WTC11 (cell line): Measurements from ENCODE around the gene GALK1. TPM values are rescaled to one million over a fixed set of nuclear protein-coding genes. Genes with fewer than 3 reads are reported as not detected.
A peak's percentile ranks its signal among the peaks of the same experiment; 100 is the strongest.

Source experiments
- ATAC-seq: fragments of 200-7000 bp; cut with Tn5 transposase; 2 replicates; pipeline ENCODE4 v1.10.0; 2021; ENCODE audit warnings: mild to moderate bottlenecking, moderate library complexity
- CTCF ChIA-PET: fragments of 300-600 bp; sonication (Branson Sonifier 250); formaldehyde crosslinking; loops from one replicate; lab custom pipeline; 2021; ENCODE audit warnings: antibody characterized with exemption; lab: Charles Lee
- POLR2A ChIA-PET: fragments of 350-600 bp; sonication (Branson Sonifier 250); formaldehyde crosslinking; loops from one replicate; lab custom pipeline; 2021; ENCODE audit warnings: antibody characterized with exemption; lab: Charles Lee
- DNase-seq: peaks from one replicate; pipeline ENCODE4 v3.0.0; 2021; ENCODE audit warnings: low spot score
- H3K27ac Mint-ChIP-seq: 2 replicates; pipeline ENCODE4 v1.8.0; 2021; ENCODE audit warnings: mixed read lengths
- H3K27me3 Mint-ChIP-seq: 2 replicates; pipeline ENCODE4 v1.8.0; 2021; ENCODE audit warnings: low read depth, mild to moderate bottlenecking, moderate library complexity, mixed read lengths
- H3K36me3 Mint-ChIP-seq: 2 replicates; pipeline ENCODE4 v1.8.0; 2021; ENCODE audit warnings: mixed read lengths
- H3K4me1 Mint-ChIP-seq: 2 replicates; pipeline ENCODE4 v1.8.0; 2022; ENCODE audit warnings: mixed read lengths
- H3K4me3 Mint-ChIP-seq: 2 replicates; pipeline ENCODE4 v1.8.0; 2021; ENCODE audit warnings: mild to moderate bottlenecking, moderate library complexity, mixed read lengths
- H3K9me3 Mint-ChIP-seq: 2 replicates; pipeline ENCODE4 v1.8.0; 2021; ENCODE audit warnings: mixed read lengths
- ETV6 ChIP-seq: sonication (generic); formaldehyde crosslinking; IDR thresholded peaks from 2 replicates; pipeline ENCODE4 v1.8.1; 2022; ENCODE audit warnings: mild to moderate bottlenecking, missing genetic modification reagents
- GTF2I ChIP-seq: fragments of 250-450 bp; sonication (Bioruptor Pico); conservative IDR thresholded peaks from 2 replicates; pipeline ENCODE4 v1.4.0; 2021; ENCODE audit warnings: mild to moderate bottlenecking
- NR1H2 ChIP-seq: sonication (generic); formaldehyde crosslinking; IDR thresholded peaks from 2 replicates; pipeline ENCODE4 v1.9.0; 2021; ENCODE audit warnings: mild to moderate bottlenecking, moderate library complexity, missing genetic modification reagents
- TEAD1 ChIP-seq: sonication (generic); formaldehyde crosslinking; IDR thresholded peaks from 2 replicates; pipeline ENCODE4 v1.8.0; 2022; ENCODE audit warnings: mild to moderate bottlenecking, missing genetic modification reagents
- ZNF416 ChIP-seq: fragments of 250-450 bp; sonication (Bioruptor Pico); IDR thresholded peaks from 2 replicates; pipeline ENCODE4 v1.9.0; 2021; ENCODE audit warnings: mild to moderate bottlenecking, inconsistent platforms
- total RNA-seq: library from RNA; stranded (reverse); gene quantifications from 3 replicates; pipeline ENCODE4 v1.2.3, GENCODE V29; 2021
- TF ChIP-seq, protein P1 (sequence below): fragments of 250-450 bp; sonication (Bioruptor Pico); IDR thresholded peaks from 2 replicates; pipeline ENCODE4 v1.9.0; 2021; ENCODE audit warnings: mild to moderate bottlenecking, borderline replicate concordance
- TF ChIP-seq, protein P2 (sequence below): sonication (generic); formaldehyde crosslinking; IDR thresholded peaks from 2 replicates; pipeline ENCODE4 v1.8.1; 2023; ENCODE audit warnings: mild to moderate bottlenecking, moderate library complexity, missing genetic modification reagents
- TF ChIP-seq, protein P3 (sequence below): sonication (generic); formaldehyde crosslinking; IDR thresholded peaks from 2 replicates; pipeline ENCODE4 v1.8.0; 2022; ENCODE audit warnings: mild to moderate bottlenecking, missing genetic modification reagents
- TF ChIP-seq, protein P4 (sequence below): fragments of 250-450 bp; sonication (Bioruptor Pico); IDR thresholded peaks from 2 replicates; pipeline ENCODE4 v1.9.0; 2021; ENCODE audit warnings: mild to moderate bottlenecking
- TF ChIP-seq, protein P5 (sequence below): fragments of 250-450 bp; sonication (Bioruptor Pico); IDR thresholded peaks from 2 replicates; pipeline ENCODE4 v1.8.0; 2021; ENCODE audit warnings: mild to moderate bottlenecking

The GALK1 gene
- total RNA-seq, 1 experiment from 2014 or later: 42.2 TPM

DNA sequence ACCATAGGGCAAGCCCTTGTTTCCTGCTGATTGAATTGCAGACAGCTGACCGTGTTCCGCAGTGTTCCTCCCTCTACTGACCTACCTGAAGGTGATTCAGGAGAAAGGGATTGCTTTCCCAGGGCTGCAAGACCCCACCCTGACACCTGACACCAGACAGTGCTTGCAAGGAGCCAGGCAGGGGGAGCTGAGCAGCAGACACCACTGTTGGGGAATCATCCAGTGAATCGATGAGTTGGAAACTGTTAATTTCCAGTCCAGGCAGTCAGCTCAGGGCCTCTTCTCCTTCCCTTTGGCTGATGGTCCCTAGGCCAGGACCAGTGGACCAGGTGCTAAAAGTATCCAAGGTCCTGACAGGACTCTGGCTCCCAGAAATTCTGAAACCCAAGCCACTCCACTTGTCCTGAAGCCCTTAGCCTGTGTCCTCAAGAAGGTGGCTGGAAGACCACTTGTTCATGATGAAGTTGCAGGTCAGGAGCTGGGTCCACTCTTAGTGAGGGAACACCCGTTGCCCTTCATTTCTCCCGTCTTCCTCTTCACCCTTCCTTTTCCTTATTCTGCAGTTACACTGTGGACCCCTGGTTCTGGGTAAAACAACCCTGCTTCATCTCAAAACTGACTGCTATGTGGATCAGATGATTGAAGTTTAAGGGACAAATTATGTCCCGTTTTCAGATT, 10.1 kb upstream of the GALK1 start (continued):
- TF ChIP-seq, protein P1, sequence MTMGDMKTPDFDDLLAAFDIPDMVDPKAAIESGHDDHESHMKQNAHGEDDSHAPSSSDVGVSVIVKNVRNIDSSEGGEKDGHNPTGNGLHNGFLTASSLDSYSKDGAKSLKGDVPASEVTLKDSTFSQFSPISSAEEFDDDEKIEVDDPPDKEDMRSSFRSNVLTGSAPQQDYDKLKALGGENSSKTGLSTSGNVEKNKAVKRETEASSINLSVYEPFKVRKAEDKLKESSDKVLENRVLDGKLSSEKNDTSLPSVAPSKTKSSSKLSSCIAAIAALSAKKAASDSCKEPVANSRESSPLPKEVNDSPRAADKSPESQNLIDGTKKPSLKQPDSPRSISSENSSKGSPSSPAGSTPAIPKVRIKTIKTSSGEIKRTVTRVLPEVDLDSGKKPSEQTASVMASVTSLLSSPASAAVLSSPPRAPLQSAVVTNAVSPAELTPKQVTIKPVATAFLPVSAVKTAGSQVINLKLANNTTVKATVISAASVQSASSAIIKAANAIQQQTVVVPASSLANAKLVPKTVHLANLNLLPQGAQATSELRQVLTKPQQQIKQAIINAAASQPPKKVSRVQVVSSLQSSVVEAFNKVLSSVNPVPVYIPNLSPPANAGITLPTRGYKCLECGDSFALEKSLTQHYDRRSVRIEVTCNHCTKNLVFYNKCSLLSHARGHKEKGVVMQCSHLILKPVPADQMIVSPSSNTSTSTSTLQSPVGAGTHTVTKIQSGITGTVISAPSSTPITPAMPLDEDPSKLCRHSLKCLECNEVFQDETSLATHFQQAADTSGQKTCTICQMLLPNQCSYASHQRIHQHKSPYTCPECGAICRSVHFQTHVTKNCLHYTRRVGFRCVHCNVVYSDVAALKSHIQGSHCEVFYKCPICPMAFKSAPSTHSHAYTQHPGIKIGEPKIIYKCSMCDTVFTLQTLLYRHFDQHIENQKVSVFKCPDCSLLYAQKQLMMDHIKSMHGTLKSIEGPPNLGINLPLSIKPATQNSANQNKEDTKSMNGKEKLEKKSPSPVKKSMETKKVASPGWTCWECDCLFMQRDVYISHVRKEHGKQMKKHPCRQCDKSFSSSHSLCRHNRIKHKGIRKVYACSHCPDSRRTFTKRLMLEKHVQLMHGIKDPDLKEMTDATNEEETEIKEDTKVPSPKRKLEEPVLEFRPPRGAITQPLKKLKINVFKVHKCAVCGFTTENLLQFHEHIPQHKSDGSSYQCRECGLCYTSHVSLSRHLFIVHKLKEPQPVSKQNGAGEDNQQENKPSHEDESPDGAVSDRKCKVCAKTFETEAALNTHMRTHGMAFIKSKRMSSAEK: peak; percentile 82; the same call in 1 of the 2 replicates
- TF ChIP-seq ZNF416 (CRISPR knock-in tag) (peak; percentile 71; the same call in 1 of the 2 replicates), GTF2I (no peak)
- TF ChIP-seq, protein P2, sequence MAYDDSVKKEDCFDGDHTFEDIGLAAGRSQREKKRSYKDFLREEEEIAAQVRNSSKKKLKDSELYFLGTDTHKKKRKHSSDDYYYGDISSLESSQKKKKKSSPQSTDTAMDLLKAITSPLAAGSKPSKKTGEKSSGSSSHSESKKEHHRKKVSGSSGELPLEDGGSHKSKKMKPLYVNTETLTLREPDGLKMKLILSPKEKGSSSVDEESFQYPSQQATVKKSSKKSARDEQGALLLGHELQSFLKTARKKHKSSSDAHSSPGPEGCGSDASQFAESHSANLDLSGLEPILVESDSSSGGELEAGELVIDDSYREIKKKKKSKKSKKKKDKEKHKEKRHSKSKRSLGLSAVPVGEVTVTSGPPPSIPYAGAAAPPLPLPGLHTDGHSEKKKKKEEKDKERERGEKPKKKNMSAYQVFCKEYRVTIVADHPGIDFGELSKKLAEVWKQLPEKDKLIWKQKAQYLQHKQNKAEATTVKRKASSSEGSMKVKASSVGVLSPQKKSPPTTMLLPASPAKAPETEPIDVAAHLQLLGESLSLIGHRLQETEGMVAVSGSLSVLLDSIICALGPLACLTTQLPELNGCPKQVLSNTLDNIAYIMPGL: no peak
- TF ChIP-seq, protein P3, sequence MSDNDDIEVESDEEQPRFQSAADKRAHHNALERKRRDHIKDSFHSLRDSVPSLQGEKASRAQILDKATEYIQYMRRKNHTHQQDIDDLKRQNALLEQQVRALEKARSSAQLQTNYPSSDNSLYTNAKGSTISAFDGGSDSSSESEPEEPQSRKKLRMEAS: no peak

DNA sequence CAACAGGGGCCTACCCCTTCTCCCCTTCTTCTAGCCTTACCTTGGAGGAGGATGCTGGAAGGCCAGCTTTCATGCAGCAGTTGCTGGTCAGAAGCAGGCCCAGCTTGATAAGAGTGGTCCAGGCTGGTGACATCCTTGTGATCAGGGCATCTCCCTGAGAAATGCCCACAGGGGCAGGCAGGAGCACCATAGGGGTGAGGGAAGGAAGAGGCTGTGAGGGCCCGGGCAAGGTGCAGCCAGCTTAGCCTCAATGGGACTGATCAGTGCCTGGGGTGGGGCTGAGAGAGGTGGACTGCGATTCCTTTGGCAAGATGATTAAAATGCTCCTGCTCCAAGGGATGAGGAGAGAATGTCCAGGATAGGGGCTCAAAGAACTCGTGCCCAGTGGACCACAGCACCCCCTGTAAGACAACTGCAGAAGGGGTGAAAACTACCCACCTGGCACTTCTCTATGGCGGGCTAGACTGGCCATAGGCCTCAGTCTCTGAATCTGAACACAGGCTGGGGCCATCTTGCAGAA, 9.5 kb upstream of the GALK1 start:
- no peak overlapping the region for H3K4me3 Mint-ChIP-seq
- no peaks in the 10 kb centered on the region for H3K9me3 Mint-ChIP-seq
- TF ChIP-seq NR1H2 (CRISPR knock-in tag) (no peak), ETV6 (no peak)
- TF ChIP-seq, protein P4, sequence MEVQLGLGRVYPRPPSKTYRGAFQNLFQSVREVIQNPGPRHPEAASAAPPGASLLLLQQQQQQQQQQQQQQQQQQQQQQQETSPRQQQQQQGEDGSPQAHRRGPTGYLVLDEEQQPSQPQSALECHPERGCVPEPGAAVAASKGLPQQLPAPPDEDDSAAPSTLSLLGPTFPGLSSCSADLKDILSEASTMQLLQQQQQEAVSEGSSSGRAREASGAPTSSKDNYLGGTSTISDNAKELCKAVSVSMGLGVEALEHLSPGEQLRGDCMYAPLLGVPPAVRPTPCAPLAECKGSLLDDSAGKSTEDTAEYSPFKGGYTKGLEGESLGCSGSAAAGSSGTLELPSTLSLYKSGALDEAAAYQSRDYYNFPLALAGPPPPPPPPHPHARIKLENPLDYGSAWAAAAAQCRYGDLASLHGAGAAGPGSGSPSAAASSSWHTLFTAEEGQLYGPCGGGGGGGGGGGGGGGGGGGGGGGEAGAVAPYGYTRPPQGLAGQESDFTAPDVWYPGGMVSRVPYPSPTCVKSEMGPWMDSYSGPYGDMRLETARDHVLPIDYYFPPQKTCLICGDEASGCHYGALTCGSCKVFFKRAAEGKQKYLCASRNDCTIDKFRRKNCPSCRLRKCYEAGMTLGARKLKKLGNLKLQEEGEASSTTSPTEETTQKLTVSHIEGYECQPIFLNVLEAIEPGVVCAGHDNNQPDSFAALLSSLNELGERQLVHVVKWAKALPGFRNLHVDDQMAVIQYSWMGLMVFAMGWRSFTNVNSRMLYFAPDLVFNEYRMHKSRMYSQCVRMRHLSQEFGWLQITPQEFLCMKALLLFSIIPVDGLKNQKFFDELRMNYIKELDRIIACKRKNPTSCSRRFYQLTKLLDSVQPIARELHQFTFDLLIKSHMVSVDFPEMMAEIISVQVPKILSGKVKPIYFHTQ (CRISPR knock-in tag): no peak
- peaks cover 26% of the 10 kb centered on the region for H3K36me3 Mint-ChIP-seq
- ATAC-seq (no peak), DNase-seq (no peak)
- H3K4me1 Mint-ChIP-seq: peaks cover 39% of the 10 kb centered on the region
- peaks cover under 1% of the 10 kb centered on the region; the same call in 1 of the 2 replicates for H3K27me3 Mint-ChIP-seq
- CTCF ChIA-PET: interaction anchor here (0.6 to 7.8 kb wide), 11 partner anchors 9 to 58 kb away, joined by 3 to 72 read pairs (median 5); partner anchors contain the start of gene GALK1
- POLR2A ChIA-PET: interaction anchor here (0.6 to 4.0 kb wide), 6 partner anchors 9 to 856 kb away, joined by 3 to 22 read pairs (median 4); partner anchors contain the start of gene GALK1
- H3K27ac Mint-ChIP-seq: peak overlapping the region; percentile 76; the same call in 1 of the 2 replicates

DNA sequence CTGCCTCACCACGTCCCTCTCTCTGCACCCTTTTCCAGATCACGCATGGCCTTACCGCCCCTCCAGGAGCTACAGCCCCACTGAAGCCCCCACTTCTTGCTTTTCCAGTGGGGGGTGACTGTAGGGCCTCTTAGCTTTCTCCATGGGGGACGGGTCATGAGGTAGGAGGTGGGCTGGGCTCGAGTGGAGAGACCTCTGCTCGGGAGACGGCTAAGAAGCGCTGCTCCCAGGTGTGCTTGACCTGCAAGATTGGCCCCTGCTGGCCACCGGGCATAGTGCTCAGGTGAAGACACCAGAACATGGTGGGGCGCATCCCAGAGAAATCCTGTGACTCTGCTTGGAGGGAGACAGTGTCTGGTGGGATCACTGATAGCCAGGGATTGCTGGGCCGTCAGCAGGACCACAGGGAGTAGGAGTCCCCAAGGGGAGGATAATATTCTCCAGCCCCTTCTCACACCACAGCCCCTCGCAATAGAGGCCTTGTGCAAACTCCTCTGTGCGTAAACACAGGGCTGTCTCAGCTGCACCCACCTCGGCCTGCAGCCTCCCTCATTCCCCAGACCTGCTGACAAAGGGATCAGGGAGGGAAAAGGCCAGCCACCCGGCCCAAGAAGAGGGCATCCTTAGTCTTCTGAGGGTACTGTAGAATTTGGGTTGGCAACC, 8.9 kb upstream of the GALK1 start:
- POLR2A ChIA-PET: interaction anchor here (0.6 to 4.0 kb wide), 5 partner anchors 9 to 857 kb away, joined by 3 to 22 read pairs (median 4); partner anchors contain the start of gene GALK1

More for the DNA sequence above, 8.9 kb upstream of the GALK1 start:
- ATAC-seq (peak; percentile 63), DNase-seq (peak; percentile 69)
- Mint-ChIP-seq H3K4me3 (no peak overlapping the region), H3K36me3 (peaks cover 25% of the 10 kb centered on the region), H3K27me3 (no peaks in the 10 kb centered on the region), H3K27ac (no peak overlapping the region), H3K9me3 (no peaks in the 10 kb centered on the region), H3K4me1 (peaks cover 39% of the 10 kb centered on the region)
- CTCF ChIA-PET: interaction anchor here (0.6 to 7.8 kb wide), 12 partner anchors 9 to 173 kb away, joined by 3 to 72 read pairs (median 5); partner anchors contain the start of genes GALK1 and SMIM5
- TF ChIP-seq TEAD1 (CRISPR knock-in tag): no peak
- TF ChIP-seq, protein P5, sequence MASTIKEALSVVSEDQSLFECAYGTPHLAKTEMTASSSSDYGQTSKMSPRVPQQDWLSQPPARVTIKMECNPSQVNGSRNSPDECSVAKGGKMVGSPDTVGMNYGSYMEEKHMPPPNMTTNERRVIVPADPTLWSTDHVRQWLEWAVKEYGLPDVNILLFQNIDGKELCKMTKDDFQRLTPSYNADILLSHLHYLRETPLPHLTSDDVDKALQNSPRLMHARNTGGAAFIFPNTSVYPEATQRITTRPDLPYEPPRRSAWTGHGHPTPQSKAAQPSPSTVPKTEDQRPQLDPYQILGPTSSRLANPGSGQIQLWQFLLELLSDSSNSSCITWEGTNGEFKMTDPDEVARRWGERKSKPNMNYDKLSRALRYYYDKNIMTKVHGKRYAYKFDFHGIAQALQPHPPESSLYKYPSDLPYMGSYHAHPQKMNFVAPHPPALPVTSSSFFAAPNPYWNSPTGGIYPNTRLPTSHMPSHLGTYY (CRISPR knock-in tag): peak; percentile 49; the same call in 1 of the 2 replicates
